ENCODE measurements around the gene PDGFRB. TPM values are rescaled to one million over a fixed set of nuclear protein-coding genes. Genes with fewer than 3 reads are reported as not detected.
A peak's percentile ranks its signal among the peaks of the same experiment; 100 is the strongest.

Gene PDGFRB
- total and polyA plus RNA-seq, 9 of the 15 experiments (the other 6 are each of a cell fraction or from before 2014, with no cell fraction given) = 0.01 to 1.5 (median 0.09) TPM; not detected in 3

- no peaks in the 10 kb centered on the region for H3K9me1 ChIP-seq (ENCODE audit: control insufficient read depth, insufficient read depth, low read length)
Observed at GRCh38 chr5:150175076-150175475, 19.4 kb upstream of the PDGFRB start.

GRCh38 chr5:150174285-150174684 lies 18.6 kb upstream of the PDGFRB start:
- no TSS peak for BruUV-seq (replicated peaks)
- 9% methylated on average over 6 of the region's 6 CpGs for WGBS (ENCODE audit: insufficient coverage, low coverage, missing lambda C conversion rate)
- ATAC-seq (no peak), FAIRE-seq (no peak), DNase-seq (ENCODE audit: extremely low read depth in 1 of 4, low spot score in 3 of 4) (no peak)
- Histone ChIP-seq H4K20me1 (replicated peaks; ENCODE audit: control insufficient read depth, insufficient read depth, low read length) (peaks cover 3% of the 10 kb centered on the region; the same call in 1 of the 2 replicates), H3K9me3 (replicated peaks; ENCODE audit: control insufficient read depth, insufficient read depth, low read depth, low read length) (no peaks in the 10 kb centered on the region), H3K9ac (ENCODE audit: insufficient read depth in 1 of 2, low read depth in 2 of 2, low read length in 2 of 2) (no peak overlapping the region), H3K36me3 (ENCODE audit: control insufficient read depth, insufficient read depth, low read length) (no peaks in the 10 kb centered on the region), H3K27me3 (ENCODE audit: control insufficient read depth in 2 of 2, insufficient read depth in 2 of 2, low read length in 2 of 2) (peaks cover 26 to 63% of the 10 kb centered on the region in 2 experiments), H3K27ac (ENCODE audit: extremely low read depth, low read depth, low read length) (no peak overlapping the region), H3K4me3 (no peak overlapping the region), H2AFZ (ENCODE audit: low read depth, low read length) (no peak overlapping the region), H3K4me2 (ENCODE audit: insufficient read depth, low read length) (no peak overlapping the region), H3K4me1 (replicated peaks in 1 of 2; ENCODE audit: control insufficient read depth in 2 of 2, insufficient read depth in 2 of 2, low read length in 2 of 2) (peaks cover 0 to 2% of the 10 kb centered on the region in 2 experiments; a peak in 2 of 5 replicates), H3K9me1 (ENCODE audit: control insufficient read depth, insufficient read depth, low read length) (no peaks in the 10 kb centered on the region), H3K79me2 (ENCODE audit: control insufficient read depth, insufficient read depth, low read length) (no peaks in the 10 kb centered on the region)
- intact Hi-C loops (cut with micrococcal nuclease) = no loop called here
- ChIA-PET CTCF (ENCODE audit: low intra/inter-chr PET ratio) (interaction anchor here (1.8 kb wide), 1 partner anchor 13 kb away, joined by 5 read pairs; no protein-coding TSS in a partner anchor), POLR2A (interaction anchor here (0.7 kb wide), 1 partner anchor 32 kb away, joined by 3 read pairs; no protein-coding TSS in a partner anchor)
- no peak for TF ChIP-seq CHAMP1 (IDR thresholded peaks at IDR 0.05)
- no peak for TF ChIP-seq IFI16 (CRISPR knock-in tag; IDR thresholded peaks at IDR 0.05)
- TF ChIP-seq TEAD1 (CRISPR knock-in tag; IDR thresholded peaks at IDR 0.05) = no peak
- no peak for TF ChIP-seq CEBPB (tag; IDR thresholded peaks at IDR 0.05)
- in situ Hi-C loops (cut with MboI) = no loop called here

More at GRCh38 chr5:150175076-150175475, 19.4 kb upstream of the PDGFRB start:
- Histone ChIP-seq H2AFZ (ENCODE audit: low read depth, low read length) (peak overlapping the region; percentile 72), H3K27ac (ENCODE audit: extremely low read depth, low read depth, low read length) (no peak overlapping the region), H3K4me2 (ENCODE audit: insufficient read depth, low read length) (no peak overlapping the region), H4K20me1 (replicated peaks; ENCODE audit: control insufficient read depth, insufficient read depth, low read length) (peaks cover 3% of the 10 kb centered on the region; the same call in 1 of the 2 replicates), H3K4me1 (replicated peaks in 1 of 2; ENCODE audit: control insufficient read depth in 2 of 2, insufficient read depth in 2 of 2, low read length in 2 of 2) (peaks cover 0 to 2% of the 10 kb centered on the region in 2 experiments; a peak in 2 of 5 replicates), H3K36me3 (ENCODE audit: control insufficient read depth, insufficient read depth, low read length) (no peaks in the 10 kb centered on the region), H3K27me3 (ENCODE audit: control insufficient read depth in 2 of 2, insufficient read depth in 2 of 2, low read length in 2 of 2) (peaks cover 22 to 55% of the 10 kb centered on the region in 2 experiments), H3K79me2 (ENCODE audit: control insufficient read depth, insufficient read depth, low read length) (no peaks in the 10 kb centered on the region), H3K4me3 (no peak overlapping the region), H3K9ac (ENCODE audit: insufficient read depth in 1 of 2, low read depth in 2 of 2, low read length in 2 of 2) (no peak overlapping the region), H3K9me3 (replicated peaks; ENCODE audit: control insufficient read depth, insufficient read depth, low read depth, low read length) (no peaks in the 10 kb centered on the region)
- intact Hi-C loops (cut with micrococcal nuclease) (loop anchor here (1.0 kb wide), 1 partner anchor 14 kb away; no protein-coding TSS in a partner anchor), in situ Hi-C loops (cut with MboI) (no loop called here)
- 9% methylated on average over 1 of the region's 1 CpG for WGBS (ENCODE audit: insufficient coverage, low coverage, missing lambda C conversion rate)
- no peak for TF ChIP-seq ZBTB26 (CRISPR knock-in tag; IDR thresholded peaks at IDR 0.05)
- ChIA-PET CTCF (ENCODE audit: low intra/inter-chr PET ratio) (interaction anchor here (0.9 to 1.8 kb wide), 2 partner anchors 14 to 46 kb away, joined by 5 read pairs; no protein-coding TSS in a partner anchor), POLR2A (interaction anchor here (0.6 to 0.8 kb wide), 2 partner anchors 162 to 175 kb away, joined by 3 read pairs; partner anchors contain the start of genes HMGXB3 and TIGD6)
- BruUV-seq (replicated peaks) = no TSS peak
- no peak for FAIRE-seq
- ATAC-seq = no peak
- no peak for DNase-seq (ENCODE audit: extremely low read depth in 1 of 4, low spot score in 3 of 4)
